CD4-positive, alpha-beta T cell treated with Interleukin-21 for 1 hour (primary cell): Measurements from ENCODE around the gene ZNF573.

Source experiments
- DNase-seq: peaks from one replicate; pipeline ENCODE4 v3.0.0-alpha.2; 2020

ZNF573 gene

GRCh38 chr19:37692956-37693620 is 86.3 kb downstream of the ZNF573 start:
- no peak for DNase-seq

- peak; percentile 84 for DNase-seq
Observed at GRCh38 chr19:37691881-37692504, 87.4 kb downstream of the ZNF573 start.
